GM21423 (cell line): ENCODE data around the gene SSTR3.
"Not testable (repeated sequence)": the region's sequence is repeated elsewhere in the genome, so short reads cannot be mapped to it uniquely, and the experiment has no call there.

Experiments used
- ATAC-seq: cut with Tn5 transposase; IDR thresholded peaks from one replicate; pipeline ENCODE4 v1.9.1; 2021; ENCODE audit warnings: mild to moderate bottlenecking, moderate library complexity; ENCODE audit not compliant: unreplicated experiment

The SSTR3 gene

GRCh38 chr22:37212174-37212906 lies at the start of gene SSTR3:
Gene SSTR3, minus strand, starts transcription at chr22:37212477. Its CDS starts 4,674 bp downstream, at chr22:37207803.
- no peak for ATAC-seq

DNA sequence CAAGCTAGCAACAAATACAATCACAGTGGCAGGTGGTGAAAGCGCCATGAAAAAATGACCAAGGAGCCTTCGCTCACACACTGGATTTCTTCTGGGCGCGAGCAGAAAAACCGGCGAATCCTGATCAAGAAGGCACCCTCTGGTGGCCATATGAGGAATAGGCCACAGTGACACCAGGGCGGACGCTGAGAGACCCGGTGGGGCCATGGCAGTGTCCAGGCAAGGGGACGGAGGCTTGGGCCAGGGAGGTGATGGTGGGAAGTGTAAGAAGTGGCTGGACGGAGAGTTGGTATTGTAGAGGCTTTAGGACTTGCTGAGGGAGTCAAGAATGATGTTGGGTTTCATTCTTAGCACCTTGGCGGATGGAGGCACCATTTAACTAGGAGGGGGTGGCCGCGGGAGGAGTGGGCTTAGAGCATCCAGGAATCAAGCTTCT lies 48.6 kb upstream of the SSTR3 start:
- no peak for ATAC-seq

DNA sequence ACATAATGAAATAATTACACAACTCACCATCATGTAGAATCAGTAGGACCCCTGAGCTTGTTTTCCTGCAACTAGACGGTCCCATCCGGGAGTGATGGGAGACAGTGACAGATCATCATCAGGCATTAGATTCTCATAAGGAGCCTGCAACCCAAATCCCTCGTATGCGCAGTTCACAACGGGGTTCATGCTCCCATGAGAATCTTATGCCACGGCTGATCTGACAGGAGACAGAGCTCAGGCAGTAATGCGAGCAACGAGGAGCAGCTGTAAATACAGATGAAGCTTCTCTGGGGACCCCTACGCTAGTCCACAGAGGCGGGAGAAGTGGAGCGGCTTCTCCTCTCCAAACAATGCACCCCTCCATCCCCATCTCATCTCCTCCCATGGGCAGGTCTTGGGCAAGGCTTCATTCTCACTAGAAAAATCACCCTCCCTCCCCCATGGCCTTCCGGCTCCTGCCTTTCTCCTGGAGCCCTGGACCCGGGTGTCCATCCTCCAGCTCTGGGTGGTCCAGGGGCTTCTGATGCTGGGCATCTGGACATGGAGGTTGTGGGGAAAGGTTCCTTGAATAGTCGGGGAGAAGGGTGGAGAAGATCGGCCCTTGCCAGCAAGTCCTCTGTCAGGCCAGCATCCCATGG lies 48.0 kb upstream of the SSTR3 start:
- no peak for ATAC-seq

- no peak for ATAC-seq
Observed at GRCh38 chr22:37259540-37260029, 47.3 kb upstream of the SSTR3 start.

- no peak for ATAC-seq
Observed at GRCh38 chr22:37258753-37259401, 46.6 kb upstream of the SSTR3 start.

DNA sequence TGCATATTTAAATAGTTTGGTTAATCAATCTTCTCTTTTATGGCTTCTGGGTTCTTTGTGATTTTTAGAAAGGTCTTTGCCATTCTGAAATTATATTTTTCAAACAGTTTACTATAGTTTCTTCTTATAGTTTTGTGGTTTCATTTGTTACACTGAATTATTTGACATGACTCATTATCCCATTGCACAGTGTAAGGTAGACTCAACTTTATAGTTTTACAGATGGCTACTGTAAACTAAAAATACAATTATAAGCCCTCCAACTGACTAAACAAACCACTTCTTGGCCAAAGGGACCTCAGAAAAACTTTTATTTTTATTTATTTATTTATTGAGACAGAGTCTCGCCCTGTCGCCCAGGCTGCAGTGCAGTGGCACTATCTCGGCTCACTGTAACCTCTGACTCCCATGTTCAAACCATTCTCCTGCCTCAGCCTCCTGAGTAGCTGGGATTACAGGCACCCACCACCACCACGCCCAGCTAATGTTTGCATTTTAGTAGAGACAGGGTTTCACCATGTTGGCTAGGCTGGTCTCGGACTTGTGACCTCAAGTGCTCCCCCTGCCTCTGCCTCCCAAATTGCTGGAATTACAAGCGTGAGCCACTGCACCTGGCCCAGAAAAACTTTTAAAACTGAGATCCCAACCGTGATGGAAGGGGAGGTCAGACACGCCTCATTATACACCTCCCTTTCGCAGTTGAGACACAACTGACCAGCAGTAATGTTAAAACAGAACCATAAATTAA lies 45.9 kb upstream of the SSTR3 start:
- no peak for ATAC-seq

DNA sequence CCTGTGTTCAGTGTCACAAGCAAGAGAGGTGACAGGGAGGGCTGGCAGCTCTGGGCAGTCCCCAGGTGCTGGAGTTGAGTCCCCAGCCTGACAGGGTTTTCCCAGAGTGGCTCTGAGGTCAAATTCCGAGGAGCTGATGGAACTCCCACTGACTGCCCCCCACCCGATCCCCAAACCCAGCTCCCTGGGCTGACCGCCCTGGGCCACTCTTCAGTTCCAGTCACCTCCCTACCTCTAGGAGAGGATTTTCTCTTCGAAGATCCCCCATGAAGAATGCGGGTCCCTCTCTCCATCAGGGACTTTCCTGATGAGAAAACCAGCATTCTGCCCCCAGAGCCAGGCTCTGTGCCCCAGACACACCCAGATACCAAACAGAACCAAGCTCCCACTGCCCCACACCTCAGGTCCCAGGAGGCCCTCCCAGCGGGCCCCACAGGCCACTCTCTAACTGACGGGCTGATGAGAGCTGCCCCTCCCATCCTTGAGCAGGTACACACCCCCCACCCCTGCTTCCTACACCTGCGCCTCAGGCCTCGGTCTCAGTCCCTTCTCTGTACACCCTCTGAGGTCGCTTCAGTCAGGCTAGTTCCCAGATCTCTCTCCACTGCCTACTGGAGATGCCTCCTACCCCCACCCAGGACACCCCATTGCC lies 43.9 kb upstream of the SSTR3 start:
- no peak for ATAC-seq

DNA sequence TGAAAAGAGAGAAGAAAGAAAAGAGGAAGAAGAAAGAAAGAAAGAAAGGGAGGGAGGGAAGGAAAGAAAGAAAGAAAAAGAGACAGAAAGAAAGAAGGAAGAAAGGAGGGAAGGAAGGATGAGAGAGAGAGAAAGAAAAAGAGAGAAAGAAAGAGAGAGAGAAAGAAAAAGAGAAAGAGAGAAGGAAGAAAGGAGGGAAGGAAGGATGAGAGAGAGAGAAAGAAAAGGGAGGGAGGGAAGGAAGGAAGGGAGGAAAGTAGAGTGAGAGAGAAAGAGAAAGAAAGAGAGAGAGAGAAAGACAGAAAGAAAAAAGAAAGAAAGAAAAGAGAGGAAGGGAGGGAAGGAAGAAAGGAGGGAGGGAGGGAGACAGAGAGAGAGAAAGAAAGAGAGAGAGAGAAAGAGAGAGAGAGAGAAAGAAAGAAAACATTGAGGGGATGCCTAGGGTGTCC lies 43.3 kb upstream of the SSTR3 start:
- no peak for ATAC-seq

DNA sequence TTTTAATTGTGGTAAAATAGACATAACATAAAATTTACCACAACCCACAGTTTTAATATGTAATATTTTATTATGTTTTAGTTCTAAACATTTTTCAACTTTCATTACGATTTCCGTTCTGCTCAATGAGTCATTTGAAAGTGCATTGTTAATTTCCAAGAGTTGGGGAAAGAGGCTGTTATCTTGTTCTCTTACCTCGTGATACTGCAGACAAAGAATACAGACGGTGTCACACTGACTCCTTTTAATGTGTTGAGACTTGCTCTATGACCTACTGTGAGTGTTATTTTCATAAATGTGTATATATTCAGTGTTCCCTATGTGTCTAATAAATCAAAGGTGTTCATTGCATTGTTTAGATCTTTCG lies 42.6 kb upstream of the SSTR3 start:
- no peak for ATAC-seq

DNA sequence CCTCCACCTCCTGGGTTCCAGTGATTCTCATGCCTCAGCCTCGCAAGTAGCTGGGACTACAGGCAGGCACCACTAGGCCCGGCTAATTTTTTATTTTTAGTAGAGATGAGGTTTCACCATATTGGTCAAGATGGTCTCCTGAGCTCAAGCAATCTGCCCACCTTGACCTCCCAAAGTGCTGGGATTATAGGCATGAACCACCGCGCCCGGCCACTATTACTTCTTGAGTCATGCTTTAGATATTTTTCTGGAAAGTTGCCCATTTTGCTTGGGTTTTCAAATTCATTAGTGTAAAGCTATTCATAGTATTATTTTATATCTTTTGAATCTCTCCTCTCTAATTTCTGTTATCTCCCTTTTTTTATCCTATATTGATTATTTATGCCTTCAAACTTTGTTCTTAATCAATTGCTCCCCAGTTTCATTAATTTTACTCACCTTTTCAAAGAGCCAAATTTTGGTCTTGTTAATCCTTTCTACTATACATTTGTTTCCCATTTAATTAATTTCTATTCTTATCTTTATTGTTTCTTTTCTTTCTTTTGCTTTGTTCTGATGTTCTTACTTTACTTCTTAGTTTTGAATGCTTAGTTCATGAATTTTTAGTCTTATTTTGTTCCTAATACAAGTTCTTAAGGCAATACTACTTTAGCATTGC lies 42.1 kb upstream of the SSTR3 start:
- no peak for ATAC-seq

DNA sequence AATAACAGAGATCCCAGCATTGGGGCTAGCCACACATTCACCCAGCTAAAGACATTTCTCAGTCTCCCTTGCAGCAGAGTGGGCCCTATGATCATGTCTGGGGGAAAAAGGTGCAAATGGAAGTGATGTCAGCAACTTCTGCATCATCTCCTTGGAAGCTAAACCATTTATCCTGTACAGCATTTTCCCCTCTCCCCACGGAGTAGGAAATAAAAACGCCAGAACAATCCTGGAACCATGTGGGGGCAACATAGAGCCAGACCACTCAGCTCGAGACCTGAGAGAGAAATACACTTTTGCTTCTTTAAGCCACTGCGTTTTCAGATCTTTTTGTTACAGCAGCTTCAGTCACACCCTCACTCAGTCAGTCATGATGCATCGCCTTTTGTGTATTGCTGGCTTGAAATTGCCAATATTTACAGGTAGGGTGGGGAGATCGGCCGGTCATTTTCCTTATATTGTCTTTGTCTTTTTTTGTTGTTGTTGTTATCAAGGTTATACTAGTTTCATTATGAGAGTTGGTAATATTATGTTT lies 40.9 kb upstream of the SSTR3 start:
- ATAC-seq, result no peak

DNA sequence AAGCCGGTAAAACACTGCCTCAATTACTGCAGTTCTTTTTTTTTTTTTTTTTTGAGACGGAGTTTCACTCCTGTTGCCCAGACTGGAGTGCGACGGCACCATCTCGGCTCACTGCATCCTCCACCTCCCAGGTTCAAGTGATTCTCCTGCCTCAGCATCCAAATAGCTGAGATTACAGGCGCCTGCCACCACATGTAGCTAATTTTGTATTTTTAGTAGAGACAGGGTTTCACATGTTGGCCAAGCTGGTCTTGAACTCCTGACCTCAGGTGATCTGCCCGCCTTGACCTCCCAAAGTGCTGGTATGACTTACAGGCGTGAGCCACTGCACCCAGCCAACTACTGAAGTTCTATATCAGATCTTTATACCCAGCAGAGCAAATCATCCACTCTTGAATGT lies 39.6 kb upstream of the SSTR3 start:
- ATAC-seq, result not testable (repeated sequence)

GRCh38 chr22:37249986-37250385 lies 37.7 kb upstream of the SSTR3 start:
- ATAC-seq, result no peak

DNA sequence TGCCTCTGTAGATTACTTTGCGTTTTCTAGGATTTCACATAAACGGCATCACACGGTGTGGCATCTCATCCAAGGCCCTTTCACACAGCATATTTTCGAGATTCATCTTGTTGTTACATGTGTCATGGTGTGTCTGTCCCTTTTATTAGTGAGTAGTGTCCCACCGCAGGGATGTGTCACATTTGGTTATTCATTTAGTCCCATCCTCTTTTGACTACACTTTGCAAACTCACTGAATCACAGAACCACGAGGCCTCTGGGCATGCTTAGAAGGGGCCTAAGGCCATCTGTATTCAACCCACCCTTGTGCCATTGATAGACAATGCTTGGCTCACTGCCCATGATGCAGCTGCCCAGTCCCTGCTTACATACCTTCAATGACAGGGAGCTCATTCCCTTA lies 36.0 kb upstream of the SSTR3 start:
- no peak for ATAC-seq

DNA sequence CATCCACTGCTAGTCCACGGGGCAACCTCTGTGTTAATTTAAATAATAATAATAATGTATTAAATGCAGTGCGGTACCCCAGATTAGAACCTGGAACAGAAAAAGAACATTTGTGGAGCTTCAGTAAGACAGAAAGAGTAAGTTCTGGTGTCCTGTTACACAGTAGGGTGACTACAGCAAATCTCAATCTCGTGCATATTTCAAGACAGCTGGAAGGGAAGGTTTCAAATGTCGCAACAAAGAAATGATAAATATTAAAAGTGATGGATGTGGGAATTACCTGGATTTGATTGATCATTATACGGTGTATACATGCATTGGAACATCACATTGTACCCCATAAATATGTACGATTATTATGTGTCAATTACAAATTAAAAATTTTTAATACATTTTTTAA lies 33.5 kb upstream of the SSTR3 start:
- no peak for ATAC-seq

DNA sequence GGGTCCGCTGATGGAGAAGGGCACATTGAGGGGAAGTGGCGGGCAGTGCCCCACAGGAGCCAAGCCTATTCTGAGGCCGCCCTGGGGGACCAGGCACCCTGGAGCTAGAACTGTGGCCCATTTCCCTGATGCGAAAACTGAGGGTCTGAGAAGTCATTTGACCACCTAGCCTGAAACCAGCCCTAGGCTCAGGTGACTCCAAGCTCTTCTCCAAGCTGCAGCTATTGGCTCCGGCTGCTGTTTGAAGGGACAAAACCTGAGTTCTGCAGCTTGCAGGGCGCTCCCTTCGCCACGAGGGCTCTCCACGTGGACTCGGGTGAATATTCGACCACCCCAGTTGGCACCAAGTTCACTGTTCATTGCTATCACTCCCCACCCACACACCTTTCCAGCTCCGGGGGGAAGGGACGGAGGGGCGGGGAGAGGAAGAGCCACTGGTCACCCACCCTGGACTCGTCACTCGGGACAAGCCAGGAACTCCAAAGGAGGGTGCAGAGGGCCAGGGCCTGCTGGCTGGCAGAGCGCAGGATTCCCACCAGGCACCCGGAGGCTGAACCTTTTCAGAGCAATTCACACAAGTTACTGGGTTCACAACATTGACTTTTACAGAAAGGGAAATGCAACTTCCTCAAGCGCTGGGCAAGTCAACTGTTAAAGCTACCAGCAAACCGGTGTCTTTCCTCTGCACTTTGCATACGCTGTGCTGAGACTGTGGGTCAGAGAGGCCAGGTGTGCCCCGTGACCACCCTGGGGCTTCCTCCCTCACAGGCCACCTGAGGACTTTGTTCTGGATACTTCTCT lies 32.8 kb upstream of the SSTR3 start:
- ATAC-seq, result peak; percentile 32

DNA sequence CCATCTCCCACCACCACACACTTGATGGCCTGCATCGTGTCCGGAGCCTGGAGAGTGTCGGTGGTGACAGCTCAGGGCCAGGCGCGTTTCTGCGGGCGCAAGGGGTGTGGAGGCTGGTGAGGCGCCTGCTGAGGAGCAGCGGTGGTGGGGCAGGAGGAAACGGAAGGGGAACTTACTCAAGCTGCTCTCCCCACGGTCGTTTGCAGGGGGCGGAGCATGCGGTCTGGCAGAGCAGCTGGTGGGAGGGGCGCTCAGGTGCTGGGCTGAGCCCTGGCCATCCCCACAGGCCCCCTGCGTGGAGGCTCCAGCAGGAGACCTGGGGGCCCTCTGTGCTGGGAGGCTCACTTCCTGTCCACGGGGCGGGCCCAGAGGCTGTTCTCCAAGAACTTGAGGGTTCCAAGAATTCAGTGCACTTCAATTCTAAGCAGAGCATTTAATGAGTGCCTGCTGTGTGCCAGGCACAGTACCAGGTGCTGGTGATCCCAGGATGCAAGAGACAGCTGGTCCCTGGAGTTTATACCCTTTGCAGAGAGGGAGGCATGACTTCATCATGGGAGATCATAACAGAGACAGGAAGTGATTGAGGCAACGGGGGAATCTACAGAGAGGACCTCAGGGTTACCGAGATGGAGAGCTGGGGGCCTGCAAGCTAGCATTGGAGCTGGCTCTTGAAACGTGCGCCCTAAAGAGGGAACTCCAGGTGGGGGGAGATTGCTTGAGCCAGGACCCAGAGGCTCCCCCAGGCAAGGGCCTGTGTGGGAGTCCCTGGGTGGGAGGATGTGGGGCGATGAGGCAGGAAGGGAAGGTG lies 32.0 kb upstream of the SSTR3 start, which contains the start of gene RAC2:
TSS of gene RAC2 (minus strand) at position 156 of the 808 bp plus-strand sequence. CDS start at position 35, 121 bp downstream.
- ATAC-seq, result peak; percentile 44
